Effector CD4-positive, alpha-beta T cell (primary cell): ENCODE data around the gene TNPO1.
"Not testable (repeated sequence)": the region's sequence is repeated elsewhere in the genome, so short reads cannot be mapped to it uniquely, and the experiment has no call there.

Experiments
- DNase-seq: peaks from one replicate; pipeline ENCODE4 v3.0.0-alpha.2; 2020

The TNPO1 gene

GRCh38 chr5:72855821-72856220 is 39.4 kb downstream of the TNPO1 start:
- no peak for DNase-seq

- DNase-seq, result no peak
Measured at GRCh38 chr5:72857396-72857795, 40.9 kb downstream of the TNPO1 start.

GRCh38 chr5:72859127-72859526 is 42.7 kb downstream of the TNPO1 start:
- no peak for DNase-seq

DNA sequence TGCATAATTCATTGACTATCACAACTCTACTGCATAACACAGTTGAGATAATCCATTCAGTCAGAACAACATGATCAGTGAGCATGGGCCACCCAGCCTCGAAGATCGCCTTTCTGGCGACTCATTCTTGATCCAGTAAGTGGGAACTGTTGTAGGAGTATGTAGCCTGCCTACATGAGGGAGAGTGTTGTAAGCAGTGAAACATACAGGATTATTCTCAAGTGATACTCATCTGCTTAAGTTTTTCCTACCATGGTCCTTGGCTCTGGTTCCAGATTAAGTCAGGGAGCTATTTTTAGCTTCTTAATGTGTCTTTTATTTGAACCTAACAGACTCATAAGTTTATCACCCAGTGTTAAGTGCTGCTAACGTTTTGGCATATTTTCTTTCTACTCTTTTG is 44.0 kb downstream of the TNPO1 start:
- no peak for DNase-seq

DNA sequence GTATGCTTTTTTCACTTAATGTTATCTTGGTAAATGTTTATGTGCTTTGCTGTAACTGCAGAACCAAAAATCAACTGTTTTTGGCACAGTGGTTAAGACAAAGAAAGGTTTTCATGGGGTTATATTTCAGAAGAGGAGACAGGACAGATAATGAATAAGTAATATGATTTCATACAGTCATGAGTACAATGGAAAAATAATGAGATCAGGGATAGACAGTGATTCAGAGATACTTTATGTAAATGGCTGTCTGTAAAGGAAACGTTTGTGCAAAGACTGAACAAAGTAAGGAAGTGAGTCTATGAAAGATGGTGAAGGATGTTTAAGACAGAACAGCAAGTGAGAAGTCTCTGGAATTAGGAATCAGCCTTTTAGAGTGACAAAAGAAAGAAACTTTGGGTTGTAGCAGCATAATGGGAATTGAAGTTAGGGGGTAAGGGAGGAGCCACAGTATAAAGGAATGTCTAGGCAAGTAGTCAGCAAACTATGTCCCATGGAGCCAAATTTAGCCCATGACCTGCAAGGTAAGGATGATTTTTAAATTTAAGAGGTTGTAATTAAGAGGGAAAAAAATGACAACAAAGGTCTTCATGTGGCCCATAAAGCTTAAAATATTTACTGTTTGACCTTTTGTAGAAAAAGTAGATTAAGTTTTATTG is 55.0 kb downstream of the TNPO1 start:
- no peak for DNase-seq

DNA sequence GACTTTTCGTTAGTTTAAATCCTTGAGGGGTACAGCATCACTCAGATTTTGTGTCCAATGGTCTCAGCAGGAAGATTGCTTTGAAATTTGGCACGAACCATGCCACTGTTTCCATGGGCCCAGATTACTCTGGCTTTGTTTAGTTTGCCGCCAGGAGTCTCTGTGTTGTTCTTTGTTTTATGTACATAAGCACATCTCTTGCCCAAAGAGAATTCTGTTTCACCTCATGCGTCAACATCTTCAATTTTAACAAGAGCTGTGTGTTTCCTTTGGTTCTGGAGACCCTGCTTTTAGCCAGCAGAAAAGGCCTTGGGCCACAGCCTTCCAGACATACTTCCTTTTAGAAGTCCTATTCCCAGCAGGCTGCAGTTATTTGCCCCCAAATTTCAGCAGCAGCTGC is 62.4 kb downstream of the TNPO1 start:
- no peak for DNase-seq

- no peak for DNase-seq
Measured at GRCh38 chr5:72882989-72883388, 66.5 kb downstream of the TNPO1 start.

GRCh38 chr5:72883850-72884249 is 67.4 kb downstream of the TNPO1 start:
- DNase-seq, result no peak

GRCh38 chr5:72884892-72885291 is 68.4 kb downstream of the TNPO1 start:
- no peak for DNase-seq

- DNase-seq, result no peak
Measured at GRCh38 chr5:72885824-72886223, 69.4 kb downstream of the TNPO1 start.

DNA sequence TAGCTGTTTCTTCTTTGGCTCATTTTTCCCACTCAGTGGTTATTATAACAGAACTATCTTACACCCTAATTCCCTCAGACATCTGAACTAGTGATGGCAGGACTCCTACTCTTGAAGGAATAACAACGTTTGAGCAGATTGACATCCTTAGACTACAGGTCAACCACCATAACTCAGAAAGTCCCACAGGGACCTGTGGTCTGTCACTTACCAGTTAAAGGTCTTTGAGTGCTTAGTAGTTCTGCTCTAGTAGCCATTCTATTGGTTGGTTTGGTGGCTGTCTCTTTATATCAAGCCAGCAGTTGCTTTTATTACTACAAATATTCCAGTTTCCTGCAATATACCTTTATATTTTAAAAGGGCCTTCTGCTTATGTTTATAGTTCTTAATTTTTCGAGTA is 72.1 kb downstream of the TNPO1 start:
- no peak for DNase-seq

GRCh38 chr5:72889324-72889723 is 72.9 kb downstream of the TNPO1 start:
- no peak for DNase-seq

DNA sequence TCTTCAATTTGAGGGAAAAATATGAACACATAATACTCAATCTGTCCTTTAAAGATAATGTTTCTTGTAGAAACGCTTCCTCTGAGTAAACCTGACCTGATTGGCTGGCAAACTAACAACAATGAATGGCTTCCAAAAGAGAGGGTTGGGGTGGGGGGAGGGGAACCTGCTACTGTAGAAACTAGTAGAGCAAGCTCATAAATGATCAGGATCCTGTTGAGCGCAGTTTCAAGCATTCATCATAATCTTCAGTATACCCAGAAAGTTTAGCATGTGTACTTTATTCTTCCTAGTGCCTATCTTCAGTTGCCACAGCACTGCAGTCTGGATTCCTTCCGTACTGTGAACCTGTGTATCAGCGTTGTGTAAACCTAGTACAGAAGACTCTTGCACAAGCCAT is 76.4 kb downstream of the TNPO1 start:
- DNase-seq, result no peak

- no peak for DNase-seq
Measured at GRCh38 chr5:72895758-72896157, 79.3 kb downstream of the TNPO1 start.

GRCh38 chr5:72906806-72907205 is 90.3 kb downstream of the TNPO1 start:
- DNase-seq, result no peak

- no peak for DNase-seq
Measured at GRCh38 chr5:72908664-72909063, 92.2 kb downstream of the TNPO1 start.

DNA sequence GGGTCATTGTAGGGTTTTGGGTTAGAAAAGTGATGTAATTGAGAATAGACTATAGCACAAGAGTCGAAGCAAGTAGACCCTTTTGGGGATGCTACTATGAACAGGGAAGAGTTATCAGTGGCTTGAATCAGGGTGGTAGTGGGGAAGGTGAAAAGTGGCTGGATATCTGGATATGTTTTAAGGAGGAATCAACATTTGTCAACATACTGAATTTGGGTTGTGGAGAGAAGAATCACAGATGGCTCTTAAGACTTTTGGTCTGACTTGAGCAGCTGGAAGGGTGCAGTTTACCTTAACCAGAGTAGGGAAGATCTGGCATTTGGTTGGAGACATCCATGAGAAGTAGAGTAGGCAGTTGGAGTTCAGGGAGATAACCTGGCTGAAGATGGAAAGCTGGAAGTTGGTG is 100.9 kb downstream of the TNPO1 start:
- DNase-seq, result no peak

DNA sequence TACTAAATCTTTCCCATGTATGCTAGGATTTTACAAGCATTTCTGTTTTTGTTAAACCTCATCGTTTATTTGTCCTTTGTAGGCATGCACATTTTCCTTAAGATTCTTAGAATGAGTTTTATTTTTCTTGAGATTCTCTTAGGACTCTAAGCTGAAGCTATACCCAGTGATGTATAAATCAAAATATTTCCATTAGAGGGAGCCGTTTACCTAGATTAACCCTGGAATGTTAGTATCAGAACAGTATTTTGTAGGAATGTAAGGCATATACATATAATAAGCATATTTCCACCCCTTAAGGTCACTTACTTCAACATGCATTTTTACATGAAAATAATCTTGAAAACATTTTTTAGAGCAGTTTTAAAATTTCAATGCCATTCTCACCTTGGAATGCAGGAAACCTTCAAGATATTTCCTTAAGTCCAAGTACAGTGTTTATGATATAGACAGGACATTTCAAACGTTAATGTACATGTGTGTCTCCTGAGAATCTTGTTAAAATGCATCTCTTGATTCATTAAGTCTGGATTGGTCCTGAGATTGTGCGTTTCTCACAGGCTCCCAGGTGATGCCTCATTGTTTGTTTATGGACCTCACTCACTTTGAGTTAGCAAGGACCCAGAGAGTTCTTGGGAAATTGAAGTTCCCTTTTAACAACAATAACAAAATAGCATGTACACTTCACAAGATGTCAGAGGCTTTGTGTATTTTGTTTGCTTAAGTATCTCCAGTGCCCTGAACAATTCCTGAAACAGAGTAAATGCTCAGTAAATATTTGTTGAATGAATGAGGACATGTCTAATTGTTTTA is 104.4 kb downstream of the TNPO1 start:
- DNase-seq, result no peak

DNA sequence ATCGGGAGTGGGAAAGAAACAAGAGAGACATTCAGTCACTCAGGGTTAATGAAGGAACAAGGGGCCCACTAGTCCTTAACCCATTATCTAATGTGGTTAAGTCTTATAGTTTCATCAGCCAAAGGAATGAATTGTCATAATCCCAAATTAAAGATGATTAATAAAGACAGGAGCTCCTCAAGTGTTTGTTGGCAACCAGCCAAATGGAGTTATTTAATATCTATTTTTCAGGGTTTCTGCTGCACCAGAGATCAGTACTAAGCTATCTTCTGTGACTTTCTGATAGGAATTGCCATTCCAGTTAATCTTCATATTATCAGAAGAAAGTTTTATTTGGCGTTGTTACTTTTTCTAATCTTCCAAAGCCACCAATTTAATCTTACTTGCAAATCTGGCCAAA is 105.4 kb downstream of the TNPO1 start:
- DNase-seq, result no peak

DNA sequence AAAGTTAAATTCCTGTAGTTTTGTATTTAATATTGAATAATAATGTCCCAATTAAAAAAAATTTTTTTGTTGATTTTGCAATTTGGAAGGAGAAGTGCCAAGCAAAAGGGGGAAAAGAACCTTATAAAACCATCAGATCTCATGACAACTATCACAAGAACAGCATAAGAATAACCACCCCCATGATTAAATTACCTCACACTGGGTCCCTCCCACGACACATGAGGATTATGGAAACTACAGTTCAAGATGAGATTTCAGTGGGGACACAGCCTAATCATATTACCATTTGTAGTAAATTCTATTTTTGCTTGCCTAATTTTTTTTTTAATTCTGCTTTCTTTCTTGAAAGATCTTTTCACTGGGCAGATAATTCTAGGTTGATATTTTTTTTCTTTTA is 106.0 kb downstream of the TNPO1 start:
- DNase-seq, result no peak

DNA sequence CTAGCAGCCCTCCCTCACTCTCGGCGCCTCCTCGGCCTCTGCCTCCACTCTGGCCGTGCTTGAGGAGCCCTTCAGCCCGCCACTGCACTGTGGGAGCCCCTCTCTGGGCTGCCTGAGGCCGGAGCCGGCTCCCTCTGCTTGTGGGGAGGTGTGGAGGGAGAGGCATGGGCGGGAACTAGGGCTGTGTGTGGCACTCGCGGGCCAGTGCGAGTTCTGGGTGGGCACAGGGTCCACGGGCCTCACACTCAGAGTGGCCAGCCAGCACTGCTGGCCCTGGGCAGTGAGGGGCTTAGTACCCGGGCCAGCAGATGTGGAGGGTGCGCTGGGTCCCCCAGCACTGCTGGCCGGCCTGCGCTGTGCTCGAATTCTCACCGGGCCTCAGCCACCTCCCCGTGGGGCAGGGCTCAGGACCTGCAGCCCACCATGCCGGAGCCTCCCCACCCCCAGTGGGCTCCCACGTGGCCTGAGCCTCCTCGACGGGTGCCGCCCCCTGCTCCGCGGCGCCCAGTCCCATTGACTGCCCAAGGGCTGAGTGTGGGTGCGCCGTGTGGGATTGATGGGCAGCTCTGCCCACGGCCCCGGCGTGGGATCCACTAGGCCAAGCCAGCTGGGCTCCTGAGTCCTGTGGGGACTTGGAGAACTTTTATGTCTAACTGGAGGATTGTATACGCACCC is 109.0 kb downstream of the TNPO1 start:
- DNase-seq, result no peak

DNA sequence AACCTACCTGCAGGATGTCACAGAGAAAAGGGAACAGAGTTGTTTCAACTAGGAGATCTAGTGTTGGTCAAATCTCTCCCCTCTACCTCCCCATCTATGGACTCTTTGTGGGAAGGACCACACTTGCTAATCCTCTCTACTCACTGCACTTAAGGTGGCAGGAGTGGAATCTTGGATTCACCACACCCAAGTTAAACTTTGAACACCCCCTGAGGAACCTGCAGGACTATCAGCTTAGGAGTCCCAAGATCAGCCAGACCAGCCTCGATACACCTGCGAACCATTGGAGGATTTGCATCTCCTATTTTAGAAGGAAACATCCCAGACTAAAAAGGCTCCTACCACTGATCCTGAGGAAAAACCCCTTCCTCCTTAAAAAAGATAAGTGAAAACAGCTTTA is 116.2 kb downstream of the TNPO1 start:
- DNase-seq, result not testable (repeated sequence)

GRCh38 chr5:72934953-72935725 is 118.7 kb downstream of the TNPO1 start:
- not testable (repeated sequence) for DNase-seq
